ENCODE data around the gene EEA1.

DNA sequence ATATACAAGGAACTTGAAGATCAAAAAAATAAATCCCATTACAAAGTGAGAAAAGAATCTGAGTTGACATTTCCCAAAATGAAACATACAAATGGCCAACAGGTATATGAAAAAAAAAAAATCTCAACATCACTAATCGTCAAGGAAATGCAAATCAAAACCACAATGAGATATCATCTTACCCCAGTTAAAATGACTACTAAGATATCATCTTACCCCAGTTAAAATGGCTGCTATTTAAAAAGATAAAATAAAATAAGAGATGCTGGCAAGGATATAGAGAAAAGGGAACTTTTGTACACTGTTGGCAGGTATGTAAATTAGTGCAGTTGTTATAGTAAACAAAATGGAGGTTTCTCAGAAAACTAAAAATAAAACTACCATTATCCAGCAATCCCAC lies 181.9 kb downstream of the EEA1 start:
- TF ChIP-seq, protein P1, sequence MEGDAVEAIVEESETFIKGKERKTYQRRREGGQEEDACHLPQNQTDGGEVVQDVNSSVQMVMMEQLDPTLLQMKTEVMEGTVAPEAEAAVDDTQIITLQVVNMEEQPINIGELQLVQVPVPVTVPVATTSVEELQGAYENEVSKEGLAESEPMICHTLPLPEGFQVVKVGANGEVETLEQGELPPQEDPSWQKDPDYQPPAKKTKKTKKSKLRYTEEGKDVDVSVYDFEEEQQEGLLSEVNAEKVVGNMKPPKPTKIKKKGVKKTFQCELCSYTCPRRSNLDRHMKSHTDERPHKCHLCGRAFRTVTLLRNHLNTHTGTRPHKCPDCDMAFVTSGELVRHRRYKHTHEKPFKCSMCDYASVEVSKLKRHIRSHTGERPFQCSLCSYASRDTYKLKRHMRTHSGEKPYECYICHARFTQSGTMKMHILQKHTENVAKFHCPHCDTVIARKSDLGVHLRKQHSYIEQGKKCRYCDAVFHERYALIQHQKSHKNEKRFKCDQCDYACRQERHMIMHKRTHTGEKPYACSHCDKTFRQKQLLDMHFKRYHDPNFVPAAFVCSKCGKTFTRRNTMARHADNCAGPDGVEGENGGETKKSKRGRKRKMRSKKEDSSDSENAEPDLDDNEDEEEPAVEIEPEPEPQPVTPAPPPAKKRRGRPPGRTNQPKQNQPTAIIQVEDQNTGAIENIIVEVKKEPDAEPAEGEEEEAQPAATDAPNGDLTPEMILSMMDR (IDR thresholded peaks at IDR 0.05) = no peak
- no peak for TF ChIP-seq POLR2A (IDR thresholded peaks at IDR 0.05)

Data from right lobe of liver (tissue), 4 donors.